ENCODE data around the gene BIRC6.
"Not testable (repeated sequence)": the region's sequence is repeated elsewhere in the genome, so short reads cannot be mapped to it uniquely, and the experiment has no call there.

BIRC6 gene

DNA sequence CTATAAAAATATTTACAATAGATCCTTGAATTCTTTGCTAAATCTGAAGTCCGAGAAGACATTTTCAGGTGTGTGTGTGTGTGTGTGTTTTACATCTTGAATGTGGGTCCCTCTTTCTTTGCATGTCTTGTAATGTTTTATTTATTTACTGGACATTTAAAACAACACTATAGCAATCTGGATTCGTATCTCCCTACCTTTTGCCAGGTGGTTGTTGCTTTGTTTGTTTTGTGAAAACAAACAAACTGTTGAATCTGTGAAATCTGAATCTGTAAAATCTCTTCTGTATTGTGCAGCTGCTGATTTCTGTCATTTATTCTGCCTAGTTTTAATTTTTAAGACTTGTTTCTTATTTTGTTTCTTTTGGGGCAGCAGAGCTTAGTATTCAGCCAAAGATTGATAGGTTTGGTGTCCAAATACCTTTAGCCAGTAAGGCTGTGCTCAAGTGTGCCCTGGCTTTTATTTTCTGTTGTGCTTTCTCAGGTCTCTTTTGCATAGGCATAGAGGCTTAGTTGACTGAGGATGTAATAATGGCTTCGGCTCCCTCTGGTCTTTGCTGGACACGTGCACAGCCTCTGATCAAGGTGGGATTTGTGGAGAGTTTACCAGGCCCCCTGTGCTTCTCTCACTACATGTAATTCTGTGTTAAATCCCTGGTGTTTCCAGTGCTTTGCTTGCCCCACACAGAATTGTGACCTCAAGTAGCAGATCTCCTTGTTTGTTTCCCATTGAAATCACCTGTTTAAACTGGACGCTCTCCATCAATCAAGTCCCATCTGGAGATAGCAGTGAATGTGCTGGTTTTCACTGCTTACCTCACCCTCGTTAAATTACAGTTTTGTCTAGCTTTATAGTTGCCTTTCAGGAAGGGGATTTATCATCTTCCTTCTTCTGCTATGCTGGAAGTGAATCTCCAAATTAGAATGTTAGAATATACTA is 71.1 kb downstream of the BIRC6 start:
- in situ Hi-C loops (cut with MboI; ENCODE audit: low pct_unique_long_range_greater_than_20kb, low sequenced_read_pairs) = no loop called here
- DNase-seq = no peak

DNA sequence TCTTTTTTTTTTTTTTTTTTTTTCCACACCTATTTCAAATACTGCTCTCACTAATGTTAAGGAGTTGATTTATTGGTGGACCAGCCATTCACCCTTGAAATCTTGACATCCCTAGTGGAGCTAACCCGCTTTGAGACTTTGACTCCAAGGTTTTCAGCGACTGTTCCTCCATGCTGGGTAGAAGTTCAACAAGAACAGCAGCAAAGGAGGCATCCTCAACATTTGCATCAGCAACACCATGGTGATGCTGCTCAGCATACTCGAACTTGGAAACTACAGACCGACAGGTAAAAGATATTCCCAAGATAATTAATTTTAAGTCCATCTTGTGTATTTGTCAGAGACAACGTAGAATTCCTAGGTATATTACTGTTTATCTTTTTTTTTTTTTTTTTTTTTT is 74.0 kb downstream of the BIRC6 start:
- in situ Hi-C loops (cut with MboI; ENCODE audit: low pct_unique_long_range_greater_than_20kb, low sequenced_read_pairs) = no loop called here
- no peak for DNase-seq

DNA sequence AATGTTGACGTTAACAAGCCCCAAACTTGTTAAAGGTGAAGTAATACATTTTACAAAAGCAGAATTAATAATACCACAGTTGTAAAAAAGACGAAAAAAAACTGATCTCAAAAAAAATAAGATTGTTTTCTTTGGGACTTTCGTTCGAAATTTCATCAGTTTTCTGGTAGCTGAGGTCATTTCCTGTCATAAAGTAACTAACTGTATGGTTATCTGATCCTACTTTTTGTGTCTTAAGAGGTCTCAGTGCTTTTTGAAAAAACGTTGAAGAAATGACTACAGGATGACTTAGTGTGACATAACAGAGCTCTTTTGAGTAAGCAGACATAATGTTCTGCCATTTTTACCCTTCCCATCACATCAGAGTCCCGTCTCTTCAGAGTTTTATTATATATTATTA is 79.3 kb downstream of the BIRC6 start:
- DNase-seq = peak; percentile 20
- in situ Hi-C loops (cut with MboI; ENCODE audit: low pct_unique_long_range_greater_than_20kb, low sequenced_read_pairs) = no loop called here

DNA sequence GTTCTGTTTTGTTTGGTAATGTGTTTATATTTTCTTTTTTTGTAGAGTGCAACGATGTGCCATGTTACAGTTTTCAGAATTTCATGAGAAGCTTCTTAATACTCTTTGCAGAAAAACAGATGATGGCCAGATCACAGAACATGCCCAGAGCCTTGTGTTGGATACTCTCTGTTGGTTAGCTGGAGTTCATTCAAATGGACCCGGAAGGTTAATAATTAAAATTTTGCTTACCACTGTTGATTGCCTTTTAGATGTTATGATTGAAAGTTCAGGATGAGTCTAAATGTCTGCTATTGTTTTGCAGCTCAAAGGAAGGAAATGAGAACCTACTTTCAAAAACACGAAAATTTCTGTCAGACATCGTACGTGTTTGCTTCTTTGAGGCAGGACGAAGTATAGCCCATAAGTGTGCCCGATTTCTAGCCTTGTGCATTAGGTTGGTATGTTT is 85.2 kb downstream of the BIRC6 start:
- DNase-seq = no peak
- in situ Hi-C loops (cut with MboI; ENCODE audit: low pct_unique_long_range_greater_than_20kb, low sequenced_read_pairs) = no loop called here

DNA sequence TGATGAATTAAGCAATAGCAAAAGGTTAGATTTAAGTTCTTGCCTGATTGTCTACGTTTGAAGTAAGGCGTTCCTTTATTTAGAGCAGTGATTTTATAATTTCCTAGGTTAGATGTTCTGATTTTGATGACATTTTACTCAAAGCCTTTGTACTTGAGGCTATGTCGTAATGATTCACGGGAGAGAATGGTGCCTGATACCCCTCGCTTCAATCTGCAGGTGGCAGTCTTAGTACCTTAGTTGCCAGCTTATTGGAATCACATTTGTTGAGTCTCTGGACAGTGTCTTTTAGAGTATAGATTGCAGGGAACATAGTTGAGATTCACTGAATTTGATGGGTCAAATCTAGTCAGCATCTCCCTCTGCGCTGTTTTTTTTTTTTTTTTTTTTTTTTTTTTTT is 89.5 kb downstream of the BIRC6 start:
- no peak for DNase-seq
- in situ Hi-C loops (cut with MboI; ENCODE audit: low pct_unique_long_range_greater_than_20kb, low sequenced_read_pairs) = no loop called here

DNA sequence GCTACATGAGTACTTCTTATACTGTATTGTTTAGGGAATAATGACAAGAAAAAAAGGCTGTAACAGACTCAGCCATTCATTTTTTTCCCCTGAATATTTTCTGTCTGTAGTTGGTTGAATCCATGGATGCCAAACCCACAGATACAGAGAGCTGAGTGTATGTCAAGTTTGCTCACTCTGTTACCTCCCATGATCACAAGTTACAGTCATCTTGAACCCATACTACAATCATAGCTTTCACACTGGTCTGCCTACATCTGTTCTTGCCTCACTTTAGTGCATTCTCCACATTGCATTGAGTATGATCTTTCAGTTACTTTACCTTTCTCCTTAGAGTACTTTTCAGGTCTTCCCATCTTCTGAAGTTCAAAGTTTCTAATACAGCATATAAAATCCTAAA is 94.0 kb downstream of the BIRC6 start:
- in situ Hi-C loops (cut with MboI; ENCODE audit: low pct_unique_long_range_greater_than_20kb, low sequenced_read_pairs) = no loop called here
- no peak for DNase-seq

DNA sequence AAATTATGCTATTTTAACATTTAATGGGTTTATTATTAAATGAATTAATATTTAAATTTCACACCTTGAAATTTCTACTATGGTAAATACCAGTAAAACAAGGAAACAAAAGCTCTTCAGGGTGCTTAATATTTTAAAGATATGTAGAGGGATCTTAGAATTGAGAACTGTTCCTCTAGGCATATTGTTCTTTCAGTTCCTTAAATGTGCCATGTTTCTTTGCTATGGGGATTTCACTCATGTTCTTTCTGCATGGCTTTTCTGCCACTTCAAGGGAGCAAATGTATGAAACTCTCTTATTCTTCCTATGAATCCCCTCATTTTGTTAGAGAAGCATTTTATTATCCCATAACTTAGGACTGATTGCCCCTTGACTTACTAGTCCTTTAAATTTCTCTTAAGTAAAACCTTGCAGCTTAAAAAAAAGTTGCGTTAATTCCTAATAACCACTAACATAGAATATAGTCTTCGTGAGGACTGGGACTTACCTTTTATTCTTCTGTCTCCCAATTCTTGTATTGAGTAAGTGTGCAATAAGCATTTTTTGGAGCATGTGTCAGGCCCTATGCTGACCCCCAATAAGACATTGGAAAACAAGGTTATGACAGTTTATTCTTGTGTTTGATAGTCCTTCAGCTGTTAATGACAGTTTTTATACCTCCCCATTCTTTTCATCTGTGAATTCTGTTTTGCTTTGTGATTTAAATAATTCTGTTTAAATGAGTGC is 95.7 kb downstream of the BIRC6 start:
- in situ Hi-C loops (cut with MboI; ENCODE audit: low pct_unique_long_range_greater_than_20kb, low sequenced_read_pairs) = no loop called here
- DNase-seq = no peak

DNA sequence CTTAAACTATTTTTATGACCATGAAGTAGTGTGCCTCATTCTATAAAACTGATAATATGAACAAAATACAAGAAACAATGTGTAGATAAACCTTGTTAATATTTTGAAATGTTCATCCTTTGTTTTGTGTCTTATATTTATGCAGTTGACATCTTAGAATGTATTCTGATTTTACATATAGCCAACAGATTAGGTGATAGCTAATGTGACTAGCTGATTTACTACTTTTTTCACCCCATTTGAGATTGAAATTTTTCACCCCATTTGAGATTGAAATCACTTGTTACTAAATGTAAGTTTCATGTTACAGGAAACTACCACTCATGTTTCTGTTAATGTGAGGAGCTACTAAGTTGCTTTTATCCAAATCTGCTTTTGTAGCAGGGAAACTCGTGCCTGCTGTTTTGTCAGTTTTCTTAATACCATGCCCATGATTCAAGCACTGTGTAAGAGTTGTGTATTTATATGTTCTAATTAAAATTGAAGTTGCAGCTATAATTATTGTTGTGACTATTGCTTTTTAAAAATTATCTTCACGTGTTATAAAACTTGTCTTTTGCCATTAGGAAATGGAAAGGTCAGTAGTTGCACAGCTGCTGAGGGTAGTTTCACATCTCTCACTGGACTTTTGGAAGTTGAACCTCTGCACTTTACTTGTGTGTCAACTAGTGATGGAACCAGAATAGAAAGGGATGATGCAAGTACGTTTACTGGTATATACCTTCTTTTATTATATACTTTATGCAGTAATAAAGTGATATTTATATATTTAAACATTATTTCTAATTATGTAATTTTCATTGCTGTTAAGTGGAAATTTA is 96.6 kb downstream of the BIRC6 start:
- no peak for DNase-seq

DNA sequence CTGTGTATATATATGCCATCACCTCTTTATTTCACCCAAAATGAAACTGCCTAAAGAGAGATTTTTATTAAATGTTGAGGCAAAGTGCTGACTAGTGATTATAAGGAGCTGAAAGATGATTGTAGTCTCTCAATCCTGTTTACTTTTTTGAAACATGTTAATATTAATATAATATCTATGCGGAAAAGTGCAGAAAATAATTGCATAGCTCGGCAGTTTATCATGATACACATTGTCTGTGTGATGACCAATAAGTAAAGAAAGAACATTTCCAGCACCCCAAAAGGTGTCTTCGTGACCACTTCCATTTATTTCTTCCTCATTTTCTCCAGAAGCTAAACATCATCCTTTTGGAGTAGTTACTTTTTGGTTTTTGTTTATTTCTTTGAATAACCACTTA is 99.0 kb downstream of the BIRC6 start:
- no peak for DNase-seq
- in situ Hi-C loops (cut with MboI; ENCODE audit: low pct_unique_long_range_greater_than_20kb, low sequenced_read_pairs) = no loop called here

More for the DNA sequence above, 96.6 kb downstream of the BIRC6 start:
- in situ Hi-C loops (cut with MboI; ENCODE audit: low pct_unique_long_range_greater_than_20kb, low sequenced_read_pairs) = no loop called here

DNA sequence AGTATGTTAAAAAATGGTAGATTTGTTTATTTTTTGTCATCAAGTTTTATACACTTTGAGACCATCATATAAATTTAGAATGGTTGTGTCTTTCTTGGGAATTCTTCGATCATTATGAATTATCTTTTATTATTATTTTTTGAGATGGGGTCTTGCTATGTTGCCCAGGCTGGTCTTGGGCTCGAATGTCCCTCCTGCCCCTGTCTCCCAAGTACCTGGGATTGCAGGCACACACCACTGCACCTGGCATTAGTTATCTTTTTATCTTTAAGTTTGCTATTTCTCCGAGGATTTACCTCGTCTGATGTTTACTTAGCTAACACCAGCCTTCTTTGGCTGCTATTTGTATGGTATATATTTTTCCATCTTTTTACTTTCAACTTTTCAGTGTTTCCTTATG is 100.0 kb downstream of the BIRC6 start:
- DNase-seq = no peak
- in situ Hi-C loops (cut with MboI; ENCODE audit: low pct_unique_long_range_greater_than_20kb, low sequenced_read_pairs) = no loop called here

DNA sequence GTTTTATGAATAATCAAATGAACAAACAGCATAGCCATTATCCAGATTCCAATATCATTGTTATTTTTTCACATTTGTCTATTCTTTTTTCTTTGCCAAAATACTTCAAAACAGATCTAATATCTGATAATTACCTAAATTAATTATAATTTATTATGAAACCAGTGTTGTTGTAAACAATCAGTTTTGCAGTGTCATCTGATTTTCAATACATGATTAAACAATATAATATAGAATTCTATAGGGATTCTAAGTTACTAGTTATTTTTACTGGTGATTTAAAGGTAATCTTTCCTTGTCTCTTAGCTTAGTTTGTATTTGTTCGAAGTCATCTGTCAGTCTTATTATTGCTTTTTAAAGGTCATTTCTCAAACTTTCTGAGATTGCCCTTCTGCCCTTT is 101.0 kb downstream of the BIRC6 start:
- DNase-seq = no peak
- in situ Hi-C loops (cut with MboI; ENCODE audit: low pct_unique_long_range_greater_than_20kb, low sequenced_read_pairs) = no loop called here

DNA sequence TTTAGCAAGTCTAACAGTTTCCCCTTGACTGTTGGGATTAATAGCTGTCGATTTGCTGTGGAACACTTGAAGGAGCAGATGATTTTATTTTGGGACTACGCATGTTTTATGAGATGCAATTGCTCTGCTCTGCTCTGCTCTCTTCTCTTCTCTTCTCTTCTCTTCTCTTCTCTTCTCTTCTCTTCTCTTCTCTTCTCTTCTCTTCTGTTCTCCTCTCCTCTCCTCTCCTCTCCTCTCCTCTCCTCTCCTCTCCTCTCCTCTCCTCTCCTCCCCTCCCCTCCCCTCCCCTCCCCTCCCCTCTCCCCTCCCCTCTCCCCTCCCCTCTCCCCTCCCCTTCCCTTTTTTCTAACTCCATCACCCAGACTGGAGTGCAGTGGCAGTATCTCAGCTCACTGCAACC is 104.0 kb downstream of the BIRC6 start:
- in situ Hi-C loops (cut with MboI; ENCODE audit: low pct_unique_long_range_greater_than_20kb, low sequenced_read_pairs); DNase-seq: not testable (repeated sequence)

DNA sequence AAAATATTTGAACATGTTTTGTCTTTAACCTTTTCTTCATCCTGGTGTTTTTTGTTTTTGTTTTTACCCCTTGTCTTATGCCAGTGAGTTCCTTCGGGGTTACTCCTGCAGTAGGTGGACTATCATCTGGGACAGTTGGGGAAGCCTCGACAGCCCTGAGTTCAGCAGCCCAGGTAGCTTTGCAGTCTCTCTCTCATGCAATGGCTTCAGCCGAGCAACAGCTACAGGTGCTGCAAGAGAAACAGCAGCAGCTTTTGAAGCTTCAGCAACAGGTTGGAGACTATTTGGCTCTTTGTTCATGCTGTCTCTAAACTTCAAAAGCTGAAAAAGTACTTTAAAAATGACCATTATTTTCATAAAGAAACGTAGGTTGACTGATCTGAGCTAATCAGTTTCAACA is 106.3 kb downstream of the BIRC6 start:
- in situ Hi-C loops (cut with MboI; ENCODE audit: low pct_unique_long_range_greater_than_20kb, low sequenced_read_pairs) = no loop called here
- no peak for DNase-seq

DNA sequence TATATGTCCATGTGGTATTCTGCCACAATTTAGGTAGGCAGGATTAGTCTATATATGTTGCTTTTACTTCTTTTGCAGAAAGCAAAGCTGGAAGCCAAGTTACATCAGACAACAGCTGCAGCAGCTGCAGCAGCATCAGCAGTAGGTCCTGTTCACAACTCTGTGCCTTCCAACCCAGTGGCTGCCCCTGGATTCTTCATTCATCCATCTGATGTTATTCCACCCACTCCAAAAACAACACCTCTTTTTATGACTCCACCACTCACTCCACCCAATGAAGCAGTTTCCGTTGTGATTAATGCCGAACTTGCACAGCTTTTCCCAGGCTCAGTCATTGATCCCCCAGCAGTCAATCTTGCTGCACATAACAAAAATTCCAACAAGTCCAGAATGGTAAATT is 107.6 kb downstream of the BIRC6 start:
- in situ Hi-C loops (cut with MboI; ENCODE audit: low pct_unique_long_range_greater_than_20kb, low sequenced_read_pairs) = no loop called here
- no peak for DNase-seq

DNA sequence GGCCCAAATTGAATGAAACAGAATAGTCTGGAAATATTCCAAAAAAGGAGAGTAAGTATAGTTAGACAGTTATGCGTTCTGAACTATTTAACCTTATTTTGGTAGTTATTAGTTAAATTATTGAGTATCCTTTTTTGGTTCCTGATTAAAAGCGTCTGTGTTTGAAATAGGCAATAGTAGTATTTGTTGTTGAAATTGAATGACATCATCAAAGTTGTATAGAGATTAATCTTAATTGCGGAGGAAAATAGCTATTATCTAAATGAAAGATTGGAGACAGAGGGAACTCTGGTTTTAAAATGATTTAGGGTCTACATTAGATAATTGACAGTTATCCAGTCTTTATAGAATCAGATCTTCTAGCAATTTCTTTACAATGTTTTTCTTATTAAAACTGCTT is 115.8 kb downstream of the BIRC6 start:
- no peak for DNase-seq
- in situ Hi-C loops (cut with MboI; ENCODE audit: low pct_unique_long_range_greater_than_20kb, low sequenced_read_pairs) = no loop called here

DNA sequence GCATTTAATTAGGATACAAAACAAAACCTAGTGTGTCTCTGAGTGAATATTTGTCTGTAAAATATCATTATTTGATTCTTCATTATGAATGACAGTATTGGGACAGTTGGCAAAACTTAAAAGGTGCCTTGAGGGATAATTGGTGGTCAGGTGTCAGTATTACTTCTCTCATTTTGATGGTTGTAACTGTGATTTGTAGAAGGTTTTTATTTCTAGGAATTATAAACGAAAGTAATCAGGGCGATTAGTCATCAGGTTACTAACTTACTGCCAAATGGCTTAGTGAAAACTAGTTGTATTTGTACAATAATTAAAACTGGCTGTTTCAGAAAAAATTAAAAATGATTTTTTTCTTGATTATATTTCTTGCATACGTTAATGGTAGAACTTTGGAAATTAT is 117.6 kb downstream of the BIRC6 start:
- no peak for DNase-seq
- in situ Hi-C loops (cut with MboI; ENCODE audit: low pct_unique_long_range_greater_than_20kb, low sequenced_read_pairs) = no loop called here

DNA sequence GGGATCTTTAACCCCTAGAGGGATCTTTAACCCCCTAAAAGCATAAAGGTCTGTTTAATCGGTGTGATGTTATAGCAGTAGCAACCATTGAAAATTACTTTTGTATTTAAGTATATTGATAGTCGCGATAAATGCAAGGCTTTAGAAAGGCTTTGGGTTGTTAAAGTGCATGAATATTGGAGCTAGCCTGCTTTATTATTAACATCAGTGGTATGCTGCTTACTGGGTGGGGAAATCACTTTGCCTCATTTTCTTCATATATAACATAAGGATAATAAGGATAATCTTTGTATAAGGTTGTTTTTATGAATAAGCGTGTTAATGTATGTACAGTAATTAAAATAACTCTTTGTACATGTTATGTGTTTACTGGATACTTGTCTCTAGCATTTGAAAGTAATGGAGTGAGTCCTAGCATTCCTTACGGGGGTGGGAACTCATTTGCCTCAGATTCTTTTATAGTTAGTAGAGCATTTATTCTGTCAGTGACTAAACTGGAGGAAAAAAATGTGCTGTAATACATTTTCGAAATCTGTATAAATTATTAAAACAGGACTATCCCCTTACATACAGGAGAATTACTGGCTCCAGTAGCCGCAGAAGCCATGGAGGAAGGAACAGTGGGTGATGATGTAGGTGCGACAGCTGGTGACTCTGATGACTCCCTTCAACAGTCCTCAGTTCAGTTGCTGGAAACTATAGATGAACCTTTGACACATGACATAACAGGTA is 122.2 kb downstream of the BIRC6 start:
- in situ Hi-C loops (cut with MboI; ENCODE audit: low pct_unique_long_range_greater_than_20kb, low sequenced_read_pairs) = no loop called here
- DNase-seq = no peak

DNA sequence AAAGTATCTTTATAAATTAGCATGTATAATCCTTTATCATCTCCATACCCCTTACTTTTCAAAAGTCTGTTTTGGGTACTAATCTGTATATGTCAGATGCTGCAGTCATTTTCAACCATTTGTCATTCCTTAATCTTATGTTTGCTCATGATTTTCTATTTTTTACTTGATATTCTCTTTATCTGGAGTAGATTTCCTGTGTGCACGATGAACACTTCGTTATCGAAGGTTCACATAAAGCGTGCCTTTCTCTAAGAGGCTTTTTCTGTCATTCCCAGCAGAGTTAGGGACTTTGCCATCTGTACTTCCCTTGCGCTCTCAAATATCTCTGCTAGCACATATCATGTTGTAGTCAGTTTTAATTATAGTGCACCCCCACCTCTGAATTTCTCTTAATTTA is 123.2 kb downstream of the BIRC6 start:
- in situ Hi-C loops (cut with MboI; ENCODE audit: low pct_unique_long_range_greater_than_20kb, low sequenced_read_pairs) = no loop called here

DNA sequence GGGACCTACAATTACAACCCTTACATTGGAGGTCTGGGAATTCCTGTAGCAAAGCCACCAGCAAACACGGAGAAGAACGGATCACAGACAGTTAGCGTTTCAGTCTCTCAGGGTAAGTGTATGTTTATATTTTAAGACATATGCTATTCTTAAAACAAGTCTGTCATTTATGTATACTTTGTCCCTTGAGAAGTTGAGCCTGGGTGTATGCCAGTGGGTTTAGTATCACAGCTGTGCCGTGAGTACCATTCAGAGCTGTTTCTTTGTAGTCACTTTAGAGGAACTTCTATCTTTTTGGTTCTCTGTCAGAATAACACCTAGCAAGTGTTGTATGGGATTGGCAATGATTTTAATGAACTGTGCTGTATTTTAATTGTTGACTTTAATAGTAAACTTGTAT is 125.6 kb downstream of the BIRC6 start:
- in situ Hi-C loops (cut with MboI; ENCODE audit: low pct_unique_long_range_greater_than_20kb, low sequenced_read_pairs) = no loop called here

More for the DNA sequence above, 123.2 kb downstream of the BIRC6 start:
- DNase-seq = no peak

More for the DNA sequence above, 125.6 kb downstream of the BIRC6 start:
- no peak for DNase-seq

Measured in KBM-7 (cell line).